Stomach (tissue), 4 donors: ENCODE measurements around the gene BICD2.

Experiments
- CTCF ChIP-seq, 7 experiments: fragments of 450-650 bp in 4 of 7; fragments of 200-600 bp in 3 of 7; sonication (generic) in 3 of 7; IDR thresholded peaks; one replicate each; pipeline ENCODE4 v1.5.1; 2016 to 2019; ENCODE audit warnings: antibody characterized with exemption in 7 of 7, control low read depth in 2 of 7, mild to moderate bottlenecking in 1 of 7
- EP300 ChIP-seq: sonication (generic); formaldehyde crosslinking; IDR thresholded peaks from one replicate; pipeline ENCODE4 v1.6.1; 2017; ENCODE audit warnings: antibody characterized with exemption
- POLR2A ChIP-seq, 4 donors: fragments of 450-650 bp; IDR thresholded peaks; one replicate each; pipeline ENCODE4 v1.6.1; 2016; ENCODE audit warnings: antibody characterized with exemption in 4 of 4, control low read depth in 2 of 4, mild to moderate bottlenecking in 1 of 4, moderate library complexity in 1 of 4
- POLR2AphosphoS5 ChIP-seq, 3 donors: sonication (generic); formaldehyde crosslinking; IDR thresholded peaks; one replicate each; pipeline ENCODE4 v1.6.1; 2016; ENCODE audit warnings: antibody characterized with exemption in 3 of 3

GRCh38 chr9:92728831-92729734 is 35.5 kb downstream of the BICD2 start:
- no peak for TF ChIP-seq EP300
- no peak for TF ChIP-seq POLR2AphosphoS5 (IDR thresholded peaks at IDR 0.05)
- TF ChIP-seq CTCF (IDR thresholded peaks at IDR 0.05), result no peak
- no peak for TF ChIP-seq POLR2A (IDR thresholded peaks at IDR 0.05)
